Measurements from ENCODE around the gene TNS1.
"Not testable (repeated sequence)": the region's sequence is repeated elsewhere in the genome, so short reads cannot be mapped to it uniquely, and the experiment has no call there.

The TNS1 gene

GRCh38 chr2:218020966-218021535 lies 18.3 kb upstream of the TNS1 start:
- no peak for DNase-seq (ENCODE audit: low read depth)
- no peak for TF ChIP-seq CTCF (IDR thresholded peaks at IDR 0.05; ENCODE audit: insufficient read depth, low read depth, low read length, missing control alignments)
- H3K4me3 ChIP-seq (ENCODE audit: low read length): no peak overlapping the region

- H3K4me3 ChIP-seq (ENCODE audit: low read length): no peak overlapping the region
- no peak for DNase-seq (ENCODE audit: low read depth)
- TF ChIP-seq CTCF (IDR thresholded peaks at IDR 0.05; ENCODE audit: insufficient read depth, low read depth, low read length, missing control alignments): no peak
Observed at GRCh38 chr2:218020281-218020680, 17.5 kb upstream of the TNS1 start.

- no peak for DNase-seq (ENCODE audit: low read depth)
Observed at GRCh38 chr2:218019411-218020060, 16.7 kb upstream of the TNS1 start.

GRCh38 chr2:218018842-218019125 lies 16.0 kb upstream of the TNS1 start:
- DNase-seq (ENCODE audit: low read depth); H3K4me3 ChIP-seq (ENCODE audit: low read length): not testable (repeated sequence)

More at GRCh38 chr2:218019411-218020060, 16.7 kb upstream of the TNS1 start:
- H3K4me3 ChIP-seq (ENCODE audit: low read length): no peak overlapping the region
- no peak for TF ChIP-seq CTCF (IDR thresholded peaks at IDR 0.05; ENCODE audit: insufficient read depth, low read depth, low read length, missing control alignments)

- no peak for DNase-seq (ENCODE audit: low read depth)
- H3K4me3 ChIP-seq (ENCODE audit: low read length): no peak overlapping the region
- TF ChIP-seq CTCF (IDR thresholded peaks at IDR 0.05; ENCODE audit: insufficient read depth, low read depth, low read length, missing control alignments): no peak
Observed at GRCh38 chr2:218017211-218018053, 14.6 kb upstream of the TNS1 start.

- no peak for TF ChIP-seq CTCF (IDR thresholded peaks at IDR 0.05; ENCODE audit: insufficient read depth, low read depth, low read length, missing control alignments)
- no peak for DNase-seq (ENCODE audit: low read depth)
- H3K4me3 ChIP-seq (ENCODE audit: low read length): no peak overlapping the region
Observed at GRCh38 chr2:218016810-218017209, 14.0 kb upstream of the TNS1 start.

- no peak for TF ChIP-seq CTCF (IDR thresholded peaks at IDR 0.05; ENCODE audit: insufficient read depth, low read depth, low read length, missing control alignments)
- no peak for DNase-seq (ENCODE audit: low read depth)
- no peak overlapping the region for H3K4me3 ChIP-seq (ENCODE audit: low read length)
Observed at GRCh38 chr2:218015586-218016521, 13.1 kb upstream of the TNS1 start.

All from epithelial cell of esophagus (primary cell).